ENCODE measurements around the gene EFNA4. TPM values are rescaled to one million over a fixed set of nuclear protein-coding genes. Genes with fewer than 3 reads are reported as not detected.
A peak's percentile ranks its signal among the peaks of the same experiment; 100 is the strongest.

Gene EFNA4
- total and polyA plus RNA-seq, 9 of the 15 experiments (the other 6 are each of a cell fraction or from before 2014, with no cell fraction given) = 0.68 to 7.4 (median 6.1) TPM

GRCh38 chr1:155084722-155085503, 21.4 kb downstream of the EFNA4 start (continued):
- peak; percentile 5 for TF ChIP-seq ZFP36 (IDR thresholded peaks at IDR 0.05; ENCODE audit: low read depth, low read length, partially characterized antibody)
- TF ChIP-seq POLR2H (tag; IDR thresholded peaks at IDR 0.05; ENCODE audit: low read depth) = no peak
- TF ChIP-seq ZNF146 (CRISPR knock-in tag; IDR thresholded peaks at IDR 0.05; ENCODE audit: unreplicated experiment) = no peak
- no peak for TF ChIP-seq THRB (CRISPR knock-in tag; conservative IDR thresholded peaks at IDR 0.05)
- 0 out of 2 replicates have a peak, but pooled peaks have one; percentile 61 for TF ChIP-seq SOX6 (IDR thresholded peaks at IDR 0.05)
- TF ChIP-seq RAD21 (CRISPR knock-in tag; conservative IDR thresholded peaks at IDR 0.05 in 1 of 2, IDR thresholded peaks at IDR 0.05 in 1 of 2) = peak; percentile 99
- peak; percentile 21; the same call in 1 of the 2 replicates for TF ChIP-seq FOXP1 (CRISPR knock-in tag; IDR thresholded peaks at IDR 0.05)
- peak; percentile 72 for TF ChIP-seq ZNF263 (CRISPR knock-in tag; IDR thresholded peaks at IDR 0.05; ENCODE audit: borderline replicate concordance)
- TF ChIP-seq CREB5 (CRISPR knock-in tag; IDR thresholded peaks at IDR 0.05) = no peak
- no peak; the same call in 1 of the 2 replicates for TF ChIP-seq ZNF384 (IDR thresholded peaks at IDR 0.05; ENCODE audit: low read depth, low read length)
- peak; percentile 86 for TF ChIP-seq TFAP4 (CRISPR knock-in tag; IDR thresholded peaks at IDR 0.05; ENCODE audit: borderline replicate concordance)
- TF ChIP-seq MTA1 (IDR thresholded peaks at IDR 0.05; ENCODE audit: borderline replicate concordance) = peak; percentile 64; the same call in 1 of the 2 replicates
- no peak for TF ChIP-seq ZFP91 (CRISPR knock-in tag; IDR thresholded peaks at IDR 0.05)
- peak; percentile 48 for TF ChIP-seq PHF20 (IDR thresholded peaks at IDR 0.05; ENCODE audit: partially characterized antibody)
- TF ChIP-seq IRF9 (tag; IDR thresholded peaks at IDR 0.05) = no peak
- 0 out of 4 replicates have a peak, but pooled peaks of 1 of the 2 experiments have one; percentile 31 for TF ChIP-seq ZMIZ1 (IDR thresholded peaks at IDR 0.05; ENCODE audit: low read depth in 2 of 2, low read length in 2 of 2)

Data from K562 (cell line).